K562 (cell line): ENCODE results near the gene FAM184B. TPM values are rescaled to one million over a fixed set of nuclear protein-coding genes. Genes with fewer than 3 reads are reported as not detected.

ENCODE experiments used
- ATAC-seq: fragments of 200-7000 bp; cut with Tn5 transposase; 3 replicates; pipeline ENCODE4 v1.9.1; 2020; ENCODE audit warnings: moderate library complexity
- BruUV-seq: library from RNA; stranded (reverse); fragments of 400-500 nt; replicated peaks from 2 replicates; lab custom pipeline; 2021; lab: Mats Ljungman, UMichigan
- CTCF ChIA-PET: fragments of 300-600 bp; formaldehyde crosslinking; extraction: SDS; loops from one replicate; lab custom pipeline; 2021; ENCODE audit warnings: low intra/inter-chr PET ratio; lab: Yijun Ruan, JAX
- POLR2A ChIA-PET: fragments of 300-600, 350-650 bp; sonication (Branson Sonifier 250); formaldehyde crosslinking; extraction: SDS; loops from one replicate; lab custom pipeline; 2021; ENCODE audit warnings: antibody characterized with exemption, inconsistent platforms; lab: Yijun Ruan, JAX
- DNase-seq, 4 experiments: peaks; one replicate each; pipeline versions ENCODE4 v3.0.0 to v3.0.0-alpha.2; 2011 to 2018; ENCODE audit warnings: low spot score in 3 of 4, mixed read lengths in 3 of 4; ENCODE audit errors: extremely low read depth in 1 of 4
- FAIRE-seq: peaks from 2 replicates; lab custom pipeline; 2011; peaks lifted over from hg19 to GRCh38; lab: Jason Lieb, UNC
- H2AFZ ChIP-seq: 2 replicates; pipeline ENCODE4 v1.6.0; 2011; ENCODE audit warnings: low read depth, low read length, control low read depth, inconsistent platforms
- H3K27ac ChIP-seq: fragments of 200-600 bp; 3 replicates; pipeline ENCODE4 v1.8.0; 2011; ENCODE audit warnings: low read depth, mild to moderate bottlenecking, control low read depth, inconsistent platforms, low read length, moderate library complexity, mixed read lengths; ENCODE audit errors: extremely low read depth
- H3K27me3 ChIP-seq, 2 experiments: fragments of 300-600 bp in 1 of 2; 2 replicates in 1 of 2; 3 replicates in 1 of 2; pipeline versions ENCODE4 v1.6.0 to v1.8.0; 2011; ENCODE audit warnings: inconsistent platforms in 2 of 2, low read length in 2 of 2, mild to moderate bottlenecking in 1 of 2, mixed read lengths in 1 of 2, moderate library complexity in 1 of 2; ENCODE audit not compliant: control insufficient read depth in 2 of 2, insufficient read depth in 2 of 2
- H3K36me3 ChIP-seq: fragments of 300-600 bp; 3 replicates; pipeline ENCODE4 v1.8.0; 2011; ENCODE audit warnings: mild to moderate bottlenecking, low read length, inconsistent platforms; ENCODE audit not compliant: control insufficient read depth, insufficient read depth
- H3K4me1 ChIP-seq, 2 experiments: fragments of 200-600 bp in 1 of 2; replicated peaks in 1 of 2; 2 replicates in 1 of 2; 3 replicates in 1 of 2; pipeline versions ENCODE4 v1.5.1 to v1.8.0; 2011; ENCODE audit warnings: inconsistent platforms in 2 of 2, low read length in 2 of 2, mild to moderate bottlenecking in 1 of 2, mixed read lengths in 1 of 2, moderate library complexity in 1 of 2; ENCODE audit not compliant: control insufficient read depth in 2 of 2, insufficient read depth in 2 of 2
- H3K4me2 ChIP-seq: 2 replicates; pipeline ENCODE4 v1.6.1; 2011; ENCODE audit warnings: low read length, control low read depth, inconsistent platforms, mixed read lengths; ENCODE audit not compliant: insufficient read depth
- H3K4me3 ChIP-seq: fragments of 200-600 bp; sonication (generic), shearing (Covaris generic); 2 replicates; pipeline ENCODE4 v1.5.1; 2016; ENCODE audit warnings: control low read depth, inconsistent platforms
- H3K79me2 ChIP-seq: fragments of 200-600 bp; 3 replicates; pipeline ENCODE4 v1.8.0; 2011; ENCODE audit warnings: low read length, inconsistent platforms; ENCODE audit not compliant: control insufficient read depth, insufficient read depth
- H3K9ac ChIP-seq, 2 experiments: 2 replicates each; pipeline versions ENCODE4 v1.6.0 to v1.6.1; 2011; ENCODE audit warnings: low read depth in 2 of 2, low read length in 2 of 2, control low read depth in 1 of 2, inconsistent platforms in 1 of 2, mild to moderate bottlenecking in 1 of 2, mixed read lengths in 1 of 2; ENCODE audit not compliant: insufficient read depth in 1 of 2
- H3K9me1 ChIP-seq: one replicate; pipeline ENCODE4 v1.6.0; 2011; ENCODE audit warnings: inconsistent platforms, mild to moderate bottlenecking, low read length, moderate library complexity; ENCODE audit not compliant: control insufficient read depth, insufficient read depth
- H3K9me3 ChIP-seq: replicated peaks from 2 replicates; pipeline ENCODE4 v1.5.1; 2011; ENCODE audit warnings: low read depth, low read length, inconsistent platforms; ENCODE audit not compliant: control insufficient read depth, insufficient read depth
- H4K20me1 ChIP-seq: replicated peaks from 2 replicates; pipeline ENCODE4 v1.6.1; 2011; ENCODE audit warnings: low read length, inconsistent platforms, mixed read lengths; ENCODE audit not compliant: control insufficient read depth, insufficient read depth
- ATF4 ChIP-seq: fragments of 450-650 bp; formaldehyde crosslinking; IDR thresholded peaks from 2 replicates; pipeline ENCODE4 v1.4.0; 2022; ENCODE audit warnings: mild to moderate bottlenecking, moderate library complexity
- HES1 ChIP-seq: fragments of 450-650 bp; IDR thresholded peaks from 2 replicates; pipeline ENCODE4 v1.6.1; 2016; ENCODE audit warnings: low read depth, mild to moderate bottlenecking, moderate library complexity
- HMBOX1 ChIP-seq: sonication (generic); IDR thresholded peaks from 2 replicates; pipeline ENCODE4 v1.6.1; 2016
- NEUROD1 ChIP-seq: fragments of 150-350 bp; IDR thresholded peaks from 2 replicates; pipeline ENCODE4 v1.6.1; 2014; ENCODE audit warnings: borderline replicate concordance, low read length, low read depth; ENCODE audit not compliant: partially characterized antibody
- NKRF ChIP-seq: fragments of 450-650 bp; IDR thresholded peaks from 2 replicates; pipeline ENCODE4 v1.6.1; 2016; ENCODE audit warnings: borderline replicate concordance
- NONO ChIP-seq, 2 experiments: fragments of 200-400 bp in 1 of 2; fragments of 450-650 bp in 1 of 2; formaldehyde crosslinking in 1 of 2; IDR thresholded peaks; 2 replicates each; pipeline ENCODE4 v1.6.1; 2017; ENCODE audit warnings: low read depth in 2 of 2, mild to moderate bottlenecking in 2 of 2, moderate library complexity in 2 of 2, low read length in 1 of 2
- SIRT6 ChIP-seq: IDR thresholded peaks from one replicate; pipeline ENCODE4 v1.6.1; 2012; ENCODE audit warnings: low read depth, mild to moderate bottlenecking, control low read depth, inconsistent platforms, low read length, moderate library complexity
- XRCC3 ChIP-seq: fragments of 450-650 bp; IDR thresholded peaks from 2 replicates; pipeline ENCODE4 v1.6.1; 2017; ENCODE audit warnings: mild to moderate bottlenecking, moderate library complexity
- ZFPM2 ChIP-seq: fragments of 250-450 bp; sonication (Bioruptor Pico); IDR thresholded peaks from 2 replicates; pipeline ENCODE4 v1.5.1; 2022; ENCODE audit warnings: mild to moderate bottlenecking
- ZNF444 ChIP-seq: fragments of 250-450 bp; sonication (Bioruptor Pico); IDR thresholded peaks from 2 replicates; pipeline ENCODE4 v1.4.0; 2020; ENCODE audit warnings: mild to moderate bottlenecking, moderate library complexity
- ZNF551 ChIP-seq: fragments of 250-450 bp; sonication (Bioruptor Pico); IDR thresholded peaks from 2 replicates; pipeline ENCODE4 v1.5.0; 2021; ENCODE audit warnings: mild to moderate bottlenecking, moderate library complexity
- ZNF592 ChIP-seq: fragments of 450-650 bp; IDR thresholded peaks from 2 replicates; pipeline ENCODE4 v1.6.1; 2017; ENCODE audit warnings: antibody characterized with exemption, mild to moderate bottlenecking
- WGBS: fragments of 100-300 bp; shearing (Covaris generic); methylation state at CpG from one replicate; pipeline ENCODE4 v1.1.6; 2016; ENCODE audit warnings: low coverage, mixed read lengths; ENCODE audit not compliant: insufficient coverage; ENCODE audit errors: missing lambda C conversion rate; 5-methylcytosine and 5-hydroxymethylcytosine counted together
- in situ Hi-C: fragments of 300-500 bp; cut with MboI; formaldehyde crosslinking; loops from 4 replicates; pipeline ENCODE4 v1.15.0; 2018; ENCODE audit warnings: inconsistent platforms, mixed read lengths
- intact Hi-C: fragments of 100-400 bp; cut with micrococcal nuclease; formaldehyde crosslinking; loops from 2 replicates; pipeline ENCODE4 v1.14.2; 2022
- polyA plus RNA-seq, 8 experiments: library from polyadenylated mRNA; depleted of rRNA in 4 of 8; stranded (reverse) in 5 of 8; unstranded in 3 of 8; fragments of >200 nt; fragmentation: Nextera tagmentation in 2 of 8; fragmentation: Illumina TruSeq in 1 of 8; extraction: Ambion mirVana in 2 of 8; extraction: Trizol in 1 of 8; gene quantifications; 2 replicates each; pipeline versions ENCODE4 v1.2.1 to v1.2.3, GENCODE V29; 2011 to 2014; ENCODE audit warnings: inconsistent platforms in 1 of 8, missing spikeins in 1 of 8
- total RNA-seq, 7 experiments: library from RNA; depleted of rRNA in 6 of 7; stranded (reverse); fragments of >200 nt in 6 of 7; fragmentation: Illumina TruSeq in 2 of 7; extraction: Trizol in 2 of 7; gene quantifications; 2 replicates each; pipeline versions ENCODE4 v1.2.1 to v1.2.3, GENCODE V29; 2011 to 2021; ENCODE audit warnings: low replicate concordance in 1 of 7

FAM184B gene
- total and polyA plus RNA-seq, 9 of the 15 experiments (the other 6 are each of a cell fraction or from before 2014, with no cell fraction given) = not detected

GRCh38 chr4:17680559-17681280 is 100.7 kb downstream of the FAM184B start:
- Histone ChIP-seq H4K20me1 (no peaks in the 10 kb centered on the region), H3K4me2 (no peak overlapping the region), H3K9me3 (no peaks in the 10 kb centered on the region), H3K4me1 (no peaks in the 10 kb centered on the region), H3K79me2 (no peaks in the 10 kb centered on the region), H3K9ac (no peak overlapping the region), H3K27me3 (peaks cover 0 to 4% of the 10 kb centered on the region in 2 experiments; a peak in 1 of 5 replicates), H3K9me1 (no peaks in the 10 kb centered on the region), H2AFZ (no peak overlapping the region), H3K4me3 (no peak overlapping the region), H3K36me3 (no peaks in the 10 kb centered on the region), H3K27ac (no peak overlapping the region)
- DNase-seq = no peak
- no peak; the same call in 2 of the 3 replicates for ATAC-seq
- FAIRE-seq = no peak
- CTCF ChIA-PET = no interaction called here
- POLR2A ChIA-PET = no interaction called here
- no peak for TF ChIP-seq ZFPM2 (CRISPR knock-in tag)
- no peak for TF ChIP-seq NONO (IDR thresholded peaks at IDR 0.05; ENCODE audit: low read depth in 2 of 2, low read length in 1 of 2)
- no peak for TF ChIP-seq ZNF444 (CRISPR knock-in tag)
- no peak for TF ChIP-seq XRCC3
- no peak for TF ChIP-seq NEUROD1
- TF ChIP-seq HMBOX1 = no peak
- no peak for TF ChIP-seq ZNF592
- no peak for TF ChIP-seq SIRT6
- TF ChIP-seq ZNF551 (CRISPR knock-in tag) = no peak
- no peak for TF ChIP-seq ATF4 (CRISPR knock-in tag)
- TF ChIP-seq NKRF = no peak
- no peak for TF ChIP-seq HES1
- in situ Hi-C loops (no loop called here), intact Hi-C loops (no loop called here)
- no TSS peak for BruUV-seq
- WGBS = 2% methylated on average over 5 of the region's 5 CpGs
